A549 (cell line): ENCODE measurements around the gene ZYG11B.

Experiments used
- CHD2 ChIP-seq: fragments of 150-350 bp; IDR thresholded peaks from 2 replicates; pipeline ENCODE4 v1.6.1; 2014; ENCODE audit warnings: low read length; ENCODE audit not compliant: partially characterized antibody
- CTCF ChIP-seq: fragments of >200 bp; sonication (Bioruptor Twin); formaldehyde crosslinking; IDR thresholded peaks from 3 replicates; pipeline ENCODE4 v1.5.1; 2016
- ELK1 ChIP-seq: fragments of 150-350 bp; IDR thresholded peaks from 2 replicates; pipeline ENCODE4 v1.6.1; 2014; ENCODE audit warnings: low read depth, mild to moderate bottlenecking, low read length
- HEYL ChIP-seq: fragments of 250-450 bp; sonication (Bioruptor Pico); IDR thresholded peaks from 2 replicates; pipeline ENCODE4 v1.8.0; 2021; ENCODE audit warnings: mild to moderate bottlenecking, moderate library complexity
- MAFK ChIP-seq: fragments of 450-650 bp; IDR thresholded peaks from 2 replicates; pipeline ENCODE4 v1.6.1; 2014; ENCODE audit not compliant: partially characterized antibody
- POLR2A ChIP-seq: IDR thresholded peaks from 2 replicates; pipeline ENCODE4 v1.6.1; 2012; ENCODE audit warnings: mild to moderate bottlenecking, low read length
- POLR2AphosphoS2 ChIP-seq: conservative IDR thresholded peaks from 2 replicates; pipeline ENCODE4 v1.6.1; 2012; ENCODE audit warnings: low read length, improper control_type of control experiment, inconsistent platforms
- RARB ChIP-seq: fragments of 250-450 bp; sonication (Bioruptor Pico); IDR thresholded peaks from 2 replicates; pipeline ENCODE4 v1.8.0; 2021; ENCODE audit warnings: mild to moderate bottlenecking, moderate library complexity
- REST ChIP-seq: fragments of 200-600 bp; sonication (generic); IDR thresholded peaks from 2 replicates; pipeline ENCODE4 v1.6.1; 2016; ENCODE audit warnings: antibody characterized with exemption, mild to moderate bottlenecking, moderate library complexity
- RFX5 ChIP-seq: fragments of 450-650 bp; IDR thresholded peaks from 2 replicates; pipeline ENCODE4 v1.7.1; 2014; ENCODE audit warnings: antibody characterized with exemption, mild to moderate bottlenecking, moderate library complexity
- SREBF2 ChIP-seq: fragments of 450-650 bp; IDR thresholded peaks from 2 replicates; pipeline ENCODE4 v1.6.1; 2014; ENCODE audit warnings: mild to moderate bottlenecking, moderate library complexity
- USF2 ChIP-seq: fragments of 450-650 bp; IDR thresholded peaks from 2 replicates; pipeline ENCODE4 v1.6.1; 2014; ENCODE audit warnings: antibody characterized with exemption
- TF ChIP-seq, protein P1 (sequence below): IDR thresholded peaks from 2 replicates; pipeline ENCODE4 v1.6.1; 2012

DNA sequence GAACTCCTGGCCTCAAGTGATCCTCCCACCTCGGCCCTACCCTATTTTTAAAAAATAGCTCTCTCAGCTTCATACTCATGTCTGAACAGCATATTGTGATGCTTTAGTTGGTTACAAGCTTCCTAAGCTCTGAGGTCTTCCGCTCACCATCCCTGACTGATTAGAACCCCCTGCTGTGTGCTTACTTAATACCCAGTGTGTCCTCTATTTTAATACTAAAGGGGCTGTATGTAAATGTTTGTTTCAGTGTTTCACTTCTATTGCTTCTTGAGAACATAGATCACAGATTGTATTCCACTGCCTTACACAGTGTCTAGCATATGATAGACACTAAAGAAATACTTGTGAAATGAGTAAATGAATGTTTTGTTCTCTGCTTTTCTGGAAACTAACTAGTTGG is 29.8 kb downstream of the ZYG11B start:
- TF ChIP-seq MAFK: no peak
- no peak for TF ChIP-seq SREBF2
- TF ChIP-seq USF2: no peak
- no peak for TF ChIP-seq RFX5
- no peak for TF ChIP-seq CHD2
- TF ChIP-seq CTCF: no peak
- TF ChIP-seq POLR2A: no peak
- TF ChIP-seq RARB: no peak
- no peak for TF ChIP-seq ELK1
- TF ChIP-seq HEYL (CRISPR knock-in tag): no peak
- TF ChIP-seq, protein P1, sequence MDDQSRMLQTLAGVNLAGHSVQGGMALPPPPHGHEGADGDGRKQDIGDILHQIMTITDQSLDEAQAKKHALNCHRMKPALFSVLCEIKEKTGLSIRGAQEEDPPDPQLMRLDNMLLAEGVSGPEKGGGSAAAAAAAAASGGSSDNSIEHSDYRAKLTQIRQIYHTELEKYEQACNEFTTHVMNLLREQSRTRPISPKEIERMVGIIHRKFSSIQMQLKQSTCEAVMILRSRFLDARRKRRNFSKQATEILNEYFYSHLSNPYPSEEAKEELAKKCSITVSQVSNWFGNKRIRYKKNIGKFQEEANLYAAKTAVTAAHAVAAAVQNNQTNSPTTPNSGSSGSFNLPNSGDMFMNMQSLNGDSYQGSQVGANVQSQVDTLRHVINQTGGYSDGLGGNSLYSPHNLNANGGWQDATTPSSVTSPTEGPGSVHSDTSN: no peak
- TF ChIP-seq POLR2AphosphoS2: no peak
- TF ChIP-seq REST: no peak
